ENCODE measurements around the gene AURKB. TPM values are rescaled to one million over a fixed set of nuclear protein-coding genes. Genes with fewer than 3 reads are reported as not detected.

Gene AURKB
- total and polyA plus RNA-seq, 10 of the 15 experiments (the other 5 are each of a cell fraction or from before 2014, with no cell fraction given): 52.7 to 209 (median 128) TPM

GRCh38 chr17:8235676-8236075 lies 25.3 kb upstream of the AURKB start:
- 95% methylated on average over 7 of the region's 7 CpGs for WGBS (ENCODE audit: insufficient coverage, insufficient replicate concordance, low lambda C conversion rate, missing lambda C conversion rate)
- ChIA-PET RAD21 (ENCODE audit: unreplicated experiment) (no interaction called here), POLR2A (interaction anchor here (1.0 kb wide), 1 partner anchor 12 kb away, joined by 3 read pairs; the partner anchor contains the start of gene CTC1), SMC1A (ENCODE audit: uncharacterized antibody, unreplicated experiment) (interaction anchor here (1.6 kb wide), 1 partner anchor 11 kb away, joined by 7 read pairs; no protein-coding TSS in a partner anchor), CTCF (interaction anchor here (0.5 to 1.5 kb wide), 2 partner anchors 65 to 1106 kb away, joined by 3 to 6 read pairs; no protein-coding TSS in a partner anchor)
- H3K27me3 ChIP-seq (replicated peaks in 1 of 2; ENCODE audit: control insufficient read depth in 2 of 2, insufficient read depth in 2 of 2, low read length in 1 of 2): no peaks in the 10 kb centered on the region
- no TSS peak for BruUV-seq (replicated peaks)
- H4K20me1 ChIP-seq (ENCODE audit: control insufficient read depth, insufficient read depth): 0 out of 2 replicates have a peak, but pooled peaks cover 2% of the 10 kb centered on the region
- H2AFZ ChIP-seq (ENCODE audit: control insufficient read depth, low read depth, low read length): no peak overlapping the region
- FAIRE-seq (no peak), DNase-seq (ENCODE audit: low read depth, low spot score) (no peak), ATAC-seq (no peak)
- TF ChIP-seq DPF2 (IDR thresholded peaks at IDR 0.05): no peak
- TF ChIP-seq, protein P1, sequence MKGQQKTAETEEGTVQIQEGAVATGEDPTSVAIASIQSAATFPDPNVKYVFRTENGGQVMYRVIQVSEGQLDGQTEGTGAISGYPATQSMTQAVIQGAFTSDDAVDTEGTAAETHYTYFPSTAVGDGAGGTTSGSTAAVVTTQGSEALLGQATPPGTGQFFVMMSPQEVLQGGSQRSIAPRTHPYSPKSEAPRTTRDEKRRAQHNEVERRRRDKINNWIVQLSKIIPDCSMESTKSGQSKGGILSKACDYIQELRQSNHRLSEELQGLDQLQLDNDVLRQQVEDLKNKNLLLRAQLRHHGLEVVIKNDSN (IDR thresholded peaks at IDR 0.05; ENCODE audit: borderline replicate concordance, extremely low read length, insufficient read depth, low read depth, low read length): no peak
- no peak for TF ChIP-seq NR2C2 (IDR thresholded peaks at IDR 0.05; ENCODE audit: borderline replicate concordance, control insufficient read depth, insufficient read length, low read depth)
- TF ChIP-seq STAT3 (IDR thresholded peaks at IDR 0.05; ENCODE audit: low read depth, low read length): no peak
- no peak for TF ChIP-seq SRF (IDR thresholded peaks at IDR 0.05; ENCODE audit: low read depth in 2 of 2, low read length in 2 of 2)
- no peak for TF ChIP-seq ZZZ3 (IDR thresholded peaks at IDR 0.05; ENCODE audit: control insufficient read depth, insufficient read length, low read depth)
- TF ChIP-seq, protein P2, sequence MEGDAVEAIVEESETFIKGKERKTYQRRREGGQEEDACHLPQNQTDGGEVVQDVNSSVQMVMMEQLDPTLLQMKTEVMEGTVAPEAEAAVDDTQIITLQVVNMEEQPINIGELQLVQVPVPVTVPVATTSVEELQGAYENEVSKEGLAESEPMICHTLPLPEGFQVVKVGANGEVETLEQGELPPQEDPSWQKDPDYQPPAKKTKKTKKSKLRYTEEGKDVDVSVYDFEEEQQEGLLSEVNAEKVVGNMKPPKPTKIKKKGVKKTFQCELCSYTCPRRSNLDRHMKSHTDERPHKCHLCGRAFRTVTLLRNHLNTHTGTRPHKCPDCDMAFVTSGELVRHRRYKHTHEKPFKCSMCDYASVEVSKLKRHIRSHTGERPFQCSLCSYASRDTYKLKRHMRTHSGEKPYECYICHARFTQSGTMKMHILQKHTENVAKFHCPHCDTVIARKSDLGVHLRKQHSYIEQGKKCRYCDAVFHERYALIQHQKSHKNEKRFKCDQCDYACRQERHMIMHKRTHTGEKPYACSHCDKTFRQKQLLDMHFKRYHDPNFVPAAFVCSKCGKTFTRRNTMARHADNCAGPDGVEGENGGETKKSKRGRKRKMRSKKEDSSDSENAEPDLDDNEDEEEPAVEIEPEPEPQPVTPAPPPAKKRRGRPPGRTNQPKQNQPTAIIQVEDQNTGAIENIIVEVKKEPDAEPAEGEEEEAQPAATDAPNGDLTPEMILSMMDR (IDR thresholded peaks at IDR 0.05 in 2 of 3, conservative IDR thresholded peaks at IDR 0.05 in 1 of 3; ENCODE audit: control insufficient read depth in 2 of 3, extremely low read depth in 1 of 3, insufficient read depth in 1 of 3, low read depth in 3 of 3, low read length in 3 of 3): no peak
- TF ChIP-seq, protein P3, sequence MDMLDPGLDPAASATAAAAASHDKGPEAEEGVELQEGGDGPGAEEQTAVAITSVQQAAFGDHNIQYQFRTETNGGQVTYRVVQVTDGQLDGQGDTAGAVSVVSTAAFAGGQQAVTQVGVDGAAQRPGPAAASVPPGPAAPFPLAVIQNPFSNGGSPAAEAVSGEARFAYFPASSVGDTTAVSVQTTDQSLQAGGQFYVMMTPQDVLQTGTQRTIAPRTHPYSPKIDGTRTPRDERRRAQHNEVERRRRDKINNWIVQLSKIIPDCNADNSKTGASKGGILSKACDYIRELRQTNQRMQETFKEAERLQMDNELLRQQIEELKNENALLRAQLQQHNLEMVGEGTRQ (IDR thresholded peaks at IDR 0.05; ENCODE audit: borderline replicate concordance, low read depth, low read length): no peak
- TF ChIP-seq RUNX3 (IDR thresholded peaks at IDR 0.05; ENCODE audit: low read length): no peak
- no peak for TF ChIP-seq KLF5 (IDR thresholded peaks at IDR 0.05; ENCODE audit: partially characterized antibody)
- no peak for TF ChIP-seq POLR2AphosphoS2 (IDR thresholded peaks at IDR 0.05; ENCODE audit: low read depth, low read length)
- no peak for TF ChIP-seq ZNF274 (IDR thresholded peaks at IDR 0.05; ENCODE audit: insufficient read depth, insufficient read length)
- no peak for TF ChIP-seq FOXM1 (IDR thresholded peaks at IDR 0.05; ENCODE audit: low read depth, low read length)
- H3K9me3 ChIP-seq (replicated peaks; ENCODE audit: control insufficient read depth, insufficient read depth, low read length): no peaks in the 10 kb centered on the region
- H3K27ac ChIP-seq (ENCODE audit: control insufficient read depth, insufficient read depth): no peak overlapping the region
- H3K4me1 ChIP-seq (ENCODE audit: control insufficient read depth, insufficient read depth, low read length): no peaks in the 10 kb centered on the region
- in situ Hi-C loops (cut with MboI): no loop called here
- no peak overlapping the region for H3K4me3 ChIP-seq
- H3K79me2 ChIP-seq (ENCODE audit: control insufficient read depth, insufficient read depth, low read length): no peaks in the 10 kb centered on the region
- intact Hi-C loops (cut with micrococcal nuclease; ENCODE audit: unreplicated experiment): no loop called here
- peaks cover 31 to 44% of the 10 kb centered on the region in 2 experiments for H3K36me3 ChIP-seq (ENCODE audit: control insufficient read depth in 2 of 2, insufficient read depth in 2 of 2, low read length in 1 of 2)
- no peak overlapping the region for H3K9ac ChIP-seq (ENCODE audit: control insufficient read depth, insufficient read depth, low read length)
- H3K4me2 ChIP-seq (ENCODE audit: control insufficient read depth, insufficient read depth): no peak overlapping the region

All from GM12878 (cell line).